Measurements from ENCODE around the gene PLA2G3. TPM values are rescaled to one million over a fixed set of nuclear protein-coding genes. Genes with fewer than 3 reads are reported as not detected.

The PLA2G3 gene
- total and polyA plus RNA-seq, 2 experiments from 2014 or later, result 18.0 to 34.5 TPM

GRCh38 chr22:31151872-31152271 lies 11.6 kb upstream of the PLA2G3 start:
- no peaks in the 10 kb centered on the region for H3K4me1 ChIP-seq (ENCODE audit: insufficient read depth)

More at GRCh38 chr22:31151872-31152271, 11.6 kb upstream of the PLA2G3 start:
- ATAC-seq, result no peak
- no peak overlapping the region for H3K4me3 Mint-ChIP-seq
- H3K4me1 Mint-ChIP-seq, result no peaks in the 10 kb centered on the region
- Histone ChIP-seq H3F3A (replicated peaks; ENCODE audit: low read depth) (no peaks in the 10 kb centered on the region), H2AFZ (peak overlapping the region; percentile 29; the same call in 1 of the 2 replicates), H3K4me2 (no peak overlapping the region), H3K36me3 (ENCODE audit: insufficient read depth) (no peaks in the 10 kb centered on the region), H3K27ac (ENCODE audit: low read depth) (no peak overlapping the region), H3K4me3 (no peak overlapping the region), H3K27me3 (ENCODE audit: insufficient read depth) (peaks cover under 1% of the 10 kb centered on the region; the same call in 1 of the 2 replicates), H3K9me2 (ENCODE audit: insufficient read depth) (no peaks in the 10 kb centered on the region), H4K20me1 (replicated peaks; ENCODE audit: insufficient read depth) (no peaks in the 10 kb centered on the region), H3K79me2 (replicated peaks; ENCODE audit: insufficient read depth) (no peaks in the 10 kb centered on the region)
- TF ChIP-seq STAT1 (IDR thresholded peaks at IDR 0.05; ENCODE audit: unreplicated experiment), result no peak
- TF ChIP-seq ZNF331 (CRISPR knock-in tag; IDR thresholded peaks at IDR 0.05; ENCODE audit: low read depth), result no peak
- no peak for TF ChIP-seq EZH2phosphoT487 (IDR thresholded peaks at IDR 0.05; ENCODE audit: unreplicated experiment)
- no peak for TF ChIP-seq ZNF114 (CRISPR knock-in tag; IDR thresholded peaks at IDR 0.05)
- TF ChIP-seq ZNF462 (CRISPR knock-in tag; IDR thresholded peaks at IDR 0.05), result no peak
- no peak for TF ChIP-seq EZH2 (IDR thresholded peaks at IDR 0.05; ENCODE audit: low read depth, unreplicated experiment)
- no peak for TF ChIP-seq POLR2AphosphoS5 (IDR thresholded peaks at IDR 0.05; ENCODE audit: low read depth)
- TF ChIP-seq CTCF (conservative IDR thresholded peaks at IDR 0.05; ENCODE audit: low read depth in 2 of 2), result no peak
- DNase-seq (ENCODE audit: low spot score), result no peak
- peaks cover 4% of the 10 kb centered on the region; the same call in 1 of the 3 replicates for H3K36me3 Mint-ChIP-seq (ENCODE audit: low read depth)
- no peak overlapping the region for H3K27ac Mint-ChIP-seq
- peaks cover 2% of the 10 kb centered on the region for H3K27me3 Mint-ChIP-seq (ENCODE audit: insufficient read depth, low read depth, poor library complexity)
- H3K9me3 Mint-ChIP-seq, result peaks cover 14% of the 10 kb centered on the region

Measured in GM23338 (cell line).